Thoracic aorta (tissue), 2 donors: ENCODE results near the gene VMP1. TPM values are rescaled to one million over a fixed set of nuclear protein-coding genes. Genes with fewer than 3 reads are reported as not detected.
A peak's percentile ranks its signal among the peaks of the same experiment; 100 is the strongest.
"Not testable (repeated sequence)": the region's sequence is repeated elsewhere in the genome, so short reads cannot be mapped to it uniquely, and the experiment has no call there.

ENCODE experiments used
- ATAC-seq: fragments of 150-250 bp; one replicate; pipeline ENCODE4 v1.8.0; 2017; ENCODE audit warnings: low read depth; ENCODE audit not compliant: insufficient number of reproducible peaks, low FRiP score
- DNase-seq: peaks from one replicate; pipeline ENCODE4 v3.0.0-alpha.2; 2020; ENCODE audit warnings: low spot score
- H3K27ac ChIP-seq, 2 donors: fragments of 200-600 bp; sonication (generic); 1 replicate in 1 of 2; 2 replicates in 1 of 2; pipeline ENCODE4 v1.5.1; 2016; ENCODE audit warnings: mild to moderate bottlenecking in 2 of 2, moderate library complexity in 2 of 2
- H3K27me3 ChIP-seq: fragments of 200-600 bp; sonication (generic); replicated peaks from 2 replicates; pipeline ENCODE4 v1.6.0; 2016; ENCODE audit warnings: mild to moderate bottlenecking; ENCODE audit not compliant: insufficient read depth
- H3K36me3 ChIP-seq: fragments of 200-600 bp; sonication (generic); one replicate; pipeline ENCODE4 v1.5.1; 2016
- H3K4me1 ChIP-seq, 2 donors: fragments of 200-600 bp; sonication (generic); 1 replicate in 1 of 2; 2 replicates in 1 of 2; pipeline versions ENCODE4 v1.5.1 to v1.6.0; 2016; ENCODE audit warnings: low read depth in 2 of 2, mild to moderate bottlenecking in 1 of 2; ENCODE audit not compliant: control insufficient read depth in 1 of 2
- H3K4me3 ChIP-seq: fragments of 200-600 bp; sonication (generic); 2 replicates; pipeline ENCODE4 v1.5.1; 2016; ENCODE audit warnings: mild to moderate bottlenecking
- H3K9me3 ChIP-seq: fragments of 200-600 bp; sonication (generic); 2 replicates; pipeline ENCODE4 v1.5.1; 2016
- total RNA-seq, 2 donors: library from RNA; depleted of rRNA; stranded (reverse); fragments of >200 nt; gene quantifications; one replicate each; pipeline versions ENCODE4 v1.1.0 to v1.2.3, GENCODE V29; 2016
- TF ChIP-seq, protein P1 (sequence below): fragments of 200-600 bp; sonication (generic); IDR thresholded peaks from one replicate; pipeline ENCODE4 v1.5.1; 2019; ENCODE audit warnings: antibody characterized with exemption

VMP1 gene
- total RNA-seq, 2 donors from 2014 or later, result 183 to 728 TPM

DNA sequence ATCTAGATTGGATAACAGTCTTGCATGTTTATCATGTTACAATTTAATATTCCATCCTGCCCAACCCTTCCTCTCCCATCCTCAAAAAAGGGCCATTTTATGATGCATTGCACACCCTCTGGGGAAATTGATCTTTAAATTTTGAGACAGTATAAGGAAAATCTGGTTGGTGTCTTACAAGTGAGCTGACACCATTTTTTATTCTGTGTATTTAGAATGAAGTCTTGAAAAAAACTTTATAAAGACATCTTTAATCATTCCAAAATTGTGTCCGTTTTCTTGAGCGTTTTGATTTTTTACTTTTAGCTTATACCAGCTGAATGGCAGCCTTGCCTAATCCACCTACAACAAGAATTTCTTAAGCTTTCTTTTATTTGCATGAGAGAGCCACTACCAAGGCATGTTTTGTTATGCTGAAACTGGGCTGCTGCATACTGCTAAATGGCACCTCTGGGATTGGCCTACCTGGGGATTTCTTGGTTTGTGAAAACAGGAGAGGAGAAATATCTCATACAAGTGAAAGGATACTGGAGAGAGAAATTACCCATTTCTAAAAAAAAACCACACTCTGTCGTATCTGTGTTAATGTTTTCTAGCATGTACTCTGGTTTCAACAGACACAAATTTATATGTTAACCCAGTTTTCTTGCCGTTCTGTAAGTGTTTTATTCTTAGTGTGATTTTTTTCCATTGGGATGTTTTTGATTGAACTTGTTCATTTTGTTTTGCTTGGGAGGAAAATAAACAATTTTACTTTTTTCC lies 133.1 kb downstream of the VMP1 start:
- DNase-seq (no peak), ATAC-seq (no peak)
- TF ChIP-seq, protein P1, sequence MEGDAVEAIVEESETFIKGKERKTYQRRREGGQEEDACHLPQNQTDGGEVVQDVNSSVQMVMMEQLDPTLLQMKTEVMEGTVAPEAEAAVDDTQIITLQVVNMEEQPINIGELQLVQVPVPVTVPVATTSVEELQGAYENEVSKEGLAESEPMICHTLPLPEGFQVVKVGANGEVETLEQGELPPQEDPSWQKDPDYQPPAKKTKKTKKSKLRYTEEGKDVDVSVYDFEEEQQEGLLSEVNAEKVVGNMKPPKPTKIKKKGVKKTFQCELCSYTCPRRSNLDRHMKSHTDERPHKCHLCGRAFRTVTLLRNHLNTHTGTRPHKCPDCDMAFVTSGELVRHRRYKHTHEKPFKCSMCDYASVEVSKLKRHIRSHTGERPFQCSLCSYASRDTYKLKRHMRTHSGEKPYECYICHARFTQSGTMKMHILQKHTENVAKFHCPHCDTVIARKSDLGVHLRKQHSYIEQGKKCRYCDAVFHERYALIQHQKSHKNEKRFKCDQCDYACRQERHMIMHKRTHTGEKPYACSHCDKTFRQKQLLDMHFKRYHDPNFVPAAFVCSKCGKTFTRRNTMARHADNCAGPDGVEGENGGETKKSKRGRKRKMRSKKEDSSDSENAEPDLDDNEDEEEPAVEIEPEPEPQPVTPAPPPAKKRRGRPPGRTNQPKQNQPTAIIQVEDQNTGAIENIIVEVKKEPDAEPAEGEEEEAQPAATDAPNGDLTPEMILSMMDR, result no peak
- no peaks in the 10 kb centered on the region for H3K9me3 ChIP-seq
- H3K4me3 ChIP-seq, result peak overlapping the region; percentile 77
- no peaks in the 10 kb centered on the region for H3K36me3 ChIP-seq
- H3K27me3 ChIP-seq, result no peaks in the 10 kb centered on the region
- peak overlapping the region; percentile 89 to 98 for H3K27ac ChIP-seq
- H3K4me1 ChIP-seq, result peaks cover 13 to 43% of the 10 kb centered on the region in 2 donors

- H3K4me3 ChIP-seq, result peak overlapping the region; percentile 77
- H3K27ac ChIP-seq, result peak overlapping the region; percentile 89 to 98
- not testable (repeated sequence) for DNase-seq, H3K36me3 ChIP-seq, H3K27me3 ChIP-seq, ATAC-seq, H3K9me3 ChIP-seq
- peaks cover 19 to 49% of the 10 kb centered on the region in 2 donors for H3K4me1 ChIP-seq
Observed at GRCh38 chr17:59841091-59841881, 133.8 kb downstream of the VMP1 start.

GRCh38 chr17:59841882-59842263 lies 134.4 kb downstream of the VMP1 start:
- Histone ChIP-seq H3K4me3 (peak overlapping the region; percentile 77), H3K4me1 (peaks cover 22 to 49% of the 10 kb centered on the region in 2 donors), H3K27ac (peak overlapping the region; percentile 89 to 98)
- DNase-seq, ATAC-seq, H3K27me3 ChIP-seq, H3K36me3 ChIP-seq, H3K9me3 ChIP-seq: not testable (repeated sequence)

DNA sequence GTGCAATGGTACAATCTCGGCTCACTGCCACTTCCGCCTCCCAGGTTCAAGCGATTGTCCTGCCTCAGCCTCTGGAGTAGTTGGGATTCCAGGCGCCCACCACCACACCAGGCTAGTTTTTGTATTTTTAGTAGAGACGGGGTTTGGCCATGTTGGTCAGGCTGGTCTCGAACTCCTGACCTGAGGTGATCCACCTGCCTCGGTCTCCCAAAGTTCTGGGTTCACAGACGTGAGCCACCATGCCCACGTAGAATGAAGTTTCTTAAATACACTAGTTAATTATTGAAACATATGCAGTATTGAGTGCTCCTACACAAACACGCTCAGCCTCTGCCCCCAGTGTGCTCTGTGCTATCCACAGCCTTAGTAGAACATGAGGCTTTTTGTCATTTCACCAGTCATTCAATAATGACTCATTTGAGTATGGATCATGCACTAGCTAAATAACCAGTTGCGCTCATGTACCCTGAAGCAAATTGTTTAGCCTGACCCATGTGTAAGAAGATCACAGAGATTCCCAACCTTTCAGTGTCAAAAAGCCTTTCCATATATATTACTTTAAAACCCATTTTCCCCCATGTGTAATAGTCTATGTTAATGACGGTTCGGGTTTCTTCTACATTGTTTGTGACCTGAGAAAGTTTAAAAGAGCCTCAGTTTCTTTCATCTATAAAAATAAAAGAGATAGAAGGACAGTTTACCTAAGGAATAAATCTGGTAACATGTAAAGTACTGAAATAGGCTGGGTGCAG lies 135.6 kb downstream of the VMP1 start:
- Histone ChIP-seq H3K4me1 (peaks cover 30 to 58% of the 10 kb centered on the region in 2 donors), H3K36me3 (no peaks in the 10 kb centered on the region), H3K4me3 (no peak overlapping the region), H3K27ac (peak overlapping the region; percentile 89 to 98), H3K27me3 (no peaks in the 10 kb centered on the region), H3K9me3 (no peaks in the 10 kb centered on the region)
- no peak for DNase-seq
- peak; percentile 25 for ATAC-seq
- TF ChIP-seq, protein P1, result no peak

DNA sequence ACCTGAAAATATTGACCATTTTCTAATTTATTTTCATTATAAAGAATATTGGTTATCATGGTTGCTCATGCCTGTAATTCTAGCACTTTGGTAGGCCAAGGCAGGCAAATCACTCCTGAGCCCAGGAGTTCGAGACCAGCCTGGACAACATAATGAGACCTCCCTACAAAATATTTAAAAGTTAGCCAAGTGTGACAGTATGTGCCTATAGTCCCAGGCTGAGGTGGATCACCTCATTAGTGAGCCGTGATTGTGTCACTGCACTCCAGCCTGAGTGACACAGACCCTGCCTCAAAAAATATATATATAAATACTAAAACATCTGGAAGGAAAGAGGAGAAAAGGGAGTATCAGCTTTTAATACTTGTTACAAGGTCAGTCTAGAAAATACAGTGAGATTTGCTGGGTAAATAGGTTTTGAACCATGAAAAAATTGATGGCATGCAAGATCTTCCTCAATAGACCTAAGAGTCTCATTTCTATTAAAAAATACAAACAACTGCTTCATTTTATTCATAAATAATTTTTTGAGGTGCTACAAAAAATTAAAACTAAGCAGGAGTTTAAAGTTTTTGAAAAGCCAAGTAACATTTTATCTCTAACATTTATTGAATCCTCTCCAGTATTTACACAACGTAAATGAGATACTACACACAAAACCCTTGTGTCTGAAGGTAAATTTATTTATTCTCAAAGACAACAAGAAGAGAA lies 137.6 kb downstream of the VMP1 start:
- no peaks in the 10 kb centered on the region for H3K9me3 ChIP-seq
- DNase-seq (no peak), ATAC-seq (no peak)
- no peak overlapping the region for H3K4me3 ChIP-seq
- H3K27ac ChIP-seq, result peak overlapping the region; percentile 78 to 86
- H3K27me3 ChIP-seq, result no peaks in the 10 kb centered on the region
- H3K4me1 ChIP-seq, result peaks cover 30 to 60% of the 10 kb centered on the region in 2 donors
- TF ChIP-seq, protein P1, result no peak
- no peaks in the 10 kb centered on the region for H3K36me3 ChIP-seq
